RWPE1 (cell line): ENCODE data around the gene ALKAL2.

Source experiments
- CTCF ChIA-PET: fragments of 350-600 bp; sonication (Branson Sonifier 250); formaldehyde crosslinking; extraction: SDS; loops from one replicate; lab custom pipeline; 2021; lab: Yijun Ruan, JAX
- POLR2A ChIA-PET: fragments of 400-600 bp; formaldehyde crosslinking; extraction: SDS; loops from one replicate; lab custom pipeline; 2020; ENCODE audit warnings: antibody characterized with exemption; ENCODE audit not compliant: low non-redundant PET; lab: Yijun Ruan, JAX
- DNase-seq: peaks from one replicate; pipeline ENCODE4 v3.0.0; 2012; ENCODE audit warnings: low spot score
- H3K27ac ChIP-seq: fragments of 450-650 bp; 2 replicates; pipeline ENCODE4 v1.5.1; 2017
- CTCF ChIP-seq: fragments of 450-650 bp; conservative IDR thresholded peaks from 2 replicates; pipeline ENCODE4 v1.5.1; 2017; ENCODE audit warnings: low read depth, mild to moderate bottlenecking

ALKAL2 gene

GRCh38 chr2:259789-260331 is 28.0 kb downstream of the ALKAL2 start:
- H3K27ac ChIP-seq, result no peak overlapping the region
- CTCF ChIA-PET, result no interaction called here
- no peak for TF ChIP-seq CTCF
- DNase-seq, result no peak
- POLR2A ChIA-PET, result no interaction called here

- CTCF ChIA-PET, result interaction anchor here (0.6 to 0.7 kb wide), 2 partner anchors 84 to 95 kb away, joined by 3 read pairs; no protein-coding TSS in a partner anchor
- no peak for DNase-seq
- H3K27ac ChIP-seq, result no peak overlapping the region
- no peak for TF ChIP-seq CTCF
- POLR2A ChIA-PET, result no interaction called here
Observed at GRCh38 chr2:258933-259332, 29.0 kb downstream of the ALKAL2 start.

GRCh38 chr2:257842-258241 is 30.0 kb downstream of the ALKAL2 start:
- no peak for TF ChIP-seq CTCF
- DNase-seq, result no peak
- ChIA-PET CTCF (interaction anchor here (1.5 kb wide), 1 partner anchor 11 kb away, joined by 5 read pairs; no protein-coding TSS in a partner anchor), POLR2A (no interaction called here)
- H3K27ac ChIP-seq, result no peak overlapping the region

- CTCF ChIA-PET, result interaction anchor here (0.6 to 1.5 kb wide), 2 partner anchors 11 to 89 kb away, joined by 5 read pairs; no protein-coding TSS in a partner anchor
- POLR2A ChIA-PET, result no interaction called here
- DNase-seq, result no peak
Observed at GRCh38 chr2:257429-257828, 30.5 kb downstream of the ALKAL2 start.

GRCh38 chr2:256094-256493 is 31.8 kb downstream of the ALKAL2 start:
- TF ChIP-seq CTCF, result no peak
- CTCF ChIA-PET, result no interaction called here
- H3K27ac ChIP-seq, result no peak overlapping the region
- POLR2A ChIA-PET, result no interaction called here
- no peak for DNase-seq

More at GRCh38 chr2:257429-257828, 30.5 kb downstream of the ALKAL2 start:
- no peak for TF ChIP-seq CTCF
- H3K27ac ChIP-seq, result no peak overlapping the region

GRCh38 chr2:255195-255594 is 32.7 kb downstream of the ALKAL2 start:
- no peak overlapping the region for H3K27ac ChIP-seq
- TF ChIP-seq CTCF, result no peak
- no peak for DNase-seq
- ChIA-PET CTCF (no interaction called here), POLR2A (no interaction called here)
